Astrocyte (in vitro differentiated cells and primary cell): ENCODE results near the gene SLCO4A1. TPM values are rescaled to one million over a fixed set of nuclear protein-coding genes. Genes with fewer than 3 reads are reported as not detected.

Source experiments
- DNase-seq: peaks from one replicate; pipeline ENCODE4 v3.0.0-alpha.2; 2010; ENCODE audit warnings: low read depth
- FAIRE-seq: peaks from 2 replicates; lab custom pipeline; 2011; peaks lifted over from hg19 to GRCh38; lab: Jason Lieb, UNC
- H2AFZ ChIP-seq: 2 replicates; pipeline ENCODE4 v1.6.0; 2012; ENCODE audit warnings: low read depth, low read length, inconsistent platforms
- H3K27ac ChIP-seq: 2 replicates; pipeline ENCODE4 v1.5.1; 2011; ENCODE audit warnings: low read depth, low read length, inconsistent platforms
- H3K27me3 ChIP-seq: 2 replicates; pipeline ENCODE4 v1.6.0; 2011; ENCODE audit warnings: low read length, inconsistent platforms; ENCODE audit not compliant: insufficient read depth
- H3K36me3 ChIP-seq: 2 replicates; pipeline ENCODE4 v1.5.1; 2011; ENCODE audit warnings: low read length, inconsistent platforms; ENCODE audit not compliant: insufficient read depth
- H3K4me1 ChIP-seq: 2 replicates; pipeline ENCODE4 v1.5.1; 2011; ENCODE audit warnings: low read length, inconsistent platforms; ENCODE audit not compliant: insufficient read depth
- H3K4me2 ChIP-seq: 2 replicates; pipeline ENCODE4 v1.6.0; 2012; ENCODE audit warnings: low read length, inconsistent platforms
- H3K4me3 ChIP-seq: 2 replicates; pipeline ENCODE4 v1.5.1; 2011; ENCODE audit warnings: low read depth, mild to moderate bottlenecking, low read length, inconsistent platforms; ENCODE audit not compliant: insufficient read depth
- H3K79me2 ChIP-seq: 2 replicates; pipeline ENCODE4 v1.6.0; 2012; ENCODE audit warnings: mild to moderate bottlenecking, low read length, inconsistent platforms; ENCODE audit not compliant: insufficient read depth
- H3K9ac ChIP-seq: 2 replicates; pipeline ENCODE4 v1.6.0; 2012; ENCODE audit warnings: mild to moderate bottlenecking, low read length, inconsistent platforms
- H3K9me3 ChIP-seq: 2 replicates; pipeline ENCODE4 v1.5.1; 2012; ENCODE audit warnings: low read depth, mild to moderate bottlenecking, low read length, inconsistent platforms; ENCODE audit not compliant: insufficient read depth
- H4K20me1 ChIP-seq: 2 replicates; pipeline ENCODE4 v1.6.0; 2012; ENCODE audit warnings: low read length, inconsistent platforms; ENCODE audit not compliant: insufficient read depth
- H3K27ac Mint-ChIP-seq: one replicate; pipeline ENCODE4 v1.8.0; 2021; ENCODE audit warnings: mild to moderate bottlenecking, mixed read lengths; ENCODE audit not compliant: unreplicated experiment
- H3K27me3 Mint-ChIP-seq: one replicate; pipeline ENCODE4 v1.8.0; 2021; ENCODE audit warnings: low read depth, mixed read lengths; ENCODE audit not compliant: unreplicated experiment
- H3K36me3 Mint-ChIP-seq: one replicate; pipeline ENCODE4 v1.8.0; 2021; ENCODE audit warnings: low read depth, mixed read lengths; ENCODE audit not compliant: unreplicated experiment
- H3K4me1 Mint-ChIP-seq: one replicate; pipeline ENCODE4 v1.8.0; 2021; ENCODE audit warnings: low read depth, mixed read lengths; ENCODE audit not compliant: unreplicated experiment
- H3K4me3 Mint-ChIP-seq: one replicate; pipeline ENCODE4 v1.8.0; 2021; ENCODE audit warnings: mild to moderate bottlenecking, moderate library complexity, mixed read lengths; ENCODE audit not compliant: unreplicated experiment
- H3K9me3 Mint-ChIP-seq: one replicate; pipeline ENCODE4 v1.8.0; 2021; ENCODE audit warnings: mild to moderate bottlenecking, mixed read lengths; ENCODE audit not compliant: unreplicated experiment
- CTCF ChIP-seq: IDR thresholded peaks from 2 replicates; pipeline ENCODE4 v1.5.1; 2011; ENCODE audit warnings: low read depth, mild to moderate bottlenecking, inconsistent platforms, low read length, moderate library complexity; ENCODE audit not compliant: insufficient read depth
- EZH2 ChIP-seq: IDR thresholded peaks from 2 replicates; pipeline ENCODE4 v1.6.1; 2012; ENCODE audit warnings: mild to moderate bottlenecking, low read length, inconsistent platforms; ENCODE audit not compliant: insufficient read depth
- total RNA-seq: library from RNA; stranded (reverse); gene quantifications from 2 replicates; pipeline ENCODE4 v1.2.1, GENCODE V29; 2021

SLCO4A1 gene
- total RNA-seq, 1 donor from 2014 or later: 0.43 TPM

GRCh38 chr20:62674370-62674769 is 32.1 kb downstream of the SLCO4A1 start:
- Histone ChIP-seq H3K79me2 (no peaks in the 10 kb centered on the region), H3K9me3 (no peaks in the 10 kb centered on the region), H3K9ac (no peak overlapping the region), H3K27ac (no peak overlapping the region), H3K4me3 (no peak overlapping the region), H3K36me3 (no peaks in the 10 kb centered on the region), H4K20me1 (no peaks in the 10 kb centered on the region), H2AFZ (no peak overlapping the region), H3K4me1 (peaks cover 7% of the 10 kb centered on the region), H3K27me3 (peaks cover 6% of the 10 kb centered on the region), H3K4me2 (no peak overlapping the region)
- TF ChIP-seq CTCF (no peak), EZH2 (no peak)
- Mint-ChIP-seq H3K9me3 (no peaks in the 10 kb centered on the region), H3K4me3 (no peak overlapping the region), H3K27ac (no peak overlapping the region), H3K4me1 (peaks cover 4% of the 10 kb centered on the region), H3K27me3 (peaks cover 45% of the 10 kb centered on the region), H3K36me3 (no peaks in the 10 kb centered on the region)
- DNase-seq: no peak
- no peak for FAIRE-seq

GRCh38 chr20:62675156-62675876 is 33.0 kb downstream of the SLCO4A1 start:
- no peaks in the 10 kb centered on the region for H4K20me1 ChIP-seq
- FAIRE-seq: no peak

More at GRCh38 chr20:62675156-62675876, 33.0 kb downstream of the SLCO4A1 start:
- Histone ChIP-seq H3K27ac (no peak overlapping the region), H3K4me2 (no peak overlapping the region), H3K27me3 (peaks cover 10% of the 10 kb centered on the region), H3K79me2 (no peaks in the 10 kb centered on the region), H3K4me3 (no peak overlapping the region), H3K9ac (no peak overlapping the region), H3K4me1 (peaks cover 7% of the 10 kb centered on the region), H3K9me3 (no peaks in the 10 kb centered on the region), H2AFZ (no peak overlapping the region), H3K36me3 (no peaks in the 10 kb centered on the region)
- H3K27me3 Mint-ChIP-seq: peaks cover 40% of the 10 kb centered on the region
- H3K4me3 Mint-ChIP-seq: no peak overlapping the region
- H3K36me3 Mint-ChIP-seq: no peaks in the 10 kb centered on the region
- H3K27ac Mint-ChIP-seq: no peak overlapping the region
- no peak for DNase-seq
- H3K9me3 Mint-ChIP-seq: peaks cover 9% of the 10 kb centered on the region
- peaks cover 4% of the 10 kb centered on the region for H3K4me1 Mint-ChIP-seq
- TF ChIP-seq CTCF: no peak
- no peak for TF ChIP-seq EZH2
